ENCODE results near the gene CD63.

- TF ChIP-seq USF2 (CRISPR knock-in tag; IDR thresholded peaks at IDR 0.05) (no peak), GABPB1 (CRISPR knock-in tag; IDR thresholded peaks at IDR 0.05) (no peak), IRF1 (CRISPR knock-in tag; IDR thresholded peaks at IDR 0.05) (no peak), HMGXB4 (CRISPR knock-in tag; IDR thresholded peaks at IDR 0.05) (no peak), CTCF (IDR thresholded peaks at IDR 0.05) (no peak), CREB1 (CRISPR knock-in tag; IDR thresholded peaks at IDR 0.05) (no peak), ZNF423 (CRISPR knock-in tag; IDR thresholded peaks at IDR 0.05) (no peak)
Observed at GRCh38 chr12:55777856-55778255, 49.0 kb upstream of the CD63 start.

Data from WTC11 (cell line).